Measurements from ENCODE around the gene TXNRD2.

The TXNRD2 gene

GRCh38 chr22:19966908-19967750 is 25.5 kb upstream of the TXNRD2 start:
- no peak for DNase-seq (ENCODE audit: low read depth in 2 of 2)

- DNase-seq (ENCODE audit: low read depth in 2 of 2), result no peak
Observed at GRCh38 chr22:19965771-19966709, 24.4 kb upstream of the TXNRD2 start.

- DNase-seq (ENCODE audit: low read depth in 2 of 2), result no peak
Observed at GRCh38 chr22:19964701-19965386, 23.2 kb upstream of the TXNRD2 start.

- no peak for DNase-seq (ENCODE audit: low read depth in 2 of 2)
Observed at GRCh38 chr22:19963863-19964642, 22.4 kb upstream of the TXNRD2 start.

- DNase-seq (ENCODE audit: low read depth in 2 of 2), result peak in 1 of 2 donors; percentile 33
Observed at GRCh38 chr22:19962909-19963806, 21.5 kb upstream of the TXNRD2 start.

GRCh38 chr22:19962246-19962908 is 20.8 kb upstream of the TXNRD2 start:
- DNase-seq (ENCODE audit: low read depth in 2 of 2), result peak; percentile 59

- no peak for DNase-seq (ENCODE audit: low read depth in 2 of 2)
Observed at GRCh38 chr22:19961868-19962245, 20.2 kb upstream of the TXNRD2 start.

GRCh38 chr22:19961201-19961580 is 19.6 kb upstream of the TXNRD2 start:
- no peak for DNase-seq (ENCODE audit: low read depth in 2 of 2)

GRCh38 chr22:19960491-19961200 is 19.0 kb upstream of the TXNRD2 start:
- no peak for DNase-seq (ENCODE audit: low read depth in 2 of 2)

GRCh38 chr22:19959587-19960490 is 18.2 kb upstream of the TXNRD2 start:
- no peak for DNase-seq (ENCODE audit: low read depth in 2 of 2)

- DNase-seq (ENCODE audit: low read depth in 2 of 2), result no peak
Observed at GRCh38 chr22:19959043-19959586, 17.5 kb upstream of the TXNRD2 start.

- no peak for DNase-seq (ENCODE audit: low read depth in 2 of 2)
Observed at GRCh38 chr22:19958083-19959042, 16.7 kb upstream of the TXNRD2 start.

- DNase-seq (ENCODE audit: low read depth in 2 of 2), result no peak
Observed at GRCh38 chr22:19957445-19957844, 15.8 kb upstream of the TXNRD2 start.

GRCh38 chr22:19955241-19956128 is 13.9 kb upstream of the TXNRD2 start:
- DNase-seq (ENCODE audit: low read depth in 2 of 2), result no peak

- DNase-seq (ENCODE audit: low read depth in 2 of 2), result no peak
Observed at GRCh38 chr22:19951346-19951745, 9.7 kb upstream of the TXNRD2 start.
